Measurements from ENCODE around the gene TCP11.
A peak's percentile ranks its signal among the peaks of the same experiment; 100 is the strongest.
"Not testable (repeated sequence)": the region's sequence is repeated elsewhere in the genome, so short reads cannot be mapped to it uniquely, and the experiment has no call there.

The TCP11 gene

GRCh38 chr6:35146453-35146852 is 5.3 kb upstream of the TCP11 start:
- no peak for DNase-seq (ENCODE audit: low read depth)

- no peak for DNase-seq (ENCODE audit: low read depth)
These were observed 4.6 kb upstream of the TCP11 start for GRCh38 chr6:35145757-35146156.

- DNase-seq (ENCODE audit: low read depth): no peak
These were observed 1.7 kb upstream of the TCP11 start for GRCh38 chr6:35142588-35143569.

DNA sequence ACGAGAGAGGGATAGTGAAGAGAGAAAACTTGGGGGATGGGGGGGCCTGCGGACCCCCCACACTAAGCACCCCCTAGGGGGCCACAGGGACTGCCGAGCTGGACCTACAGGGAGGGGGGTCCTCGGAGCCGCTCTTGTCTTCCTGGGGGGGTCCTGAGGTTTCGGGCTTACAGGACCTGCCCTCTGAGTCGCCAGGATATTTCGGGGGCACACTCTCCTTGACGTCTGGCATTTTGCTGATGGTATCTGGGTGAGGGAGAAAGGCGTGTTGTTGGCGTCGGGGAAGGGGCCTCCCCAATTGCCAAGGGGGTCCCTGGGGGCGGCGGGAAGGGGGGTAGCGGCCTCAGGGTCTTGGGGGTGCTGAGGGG is 516 bp downstream of the TCP11 start:
- no peak for DNase-seq (ENCODE audit: low read depth)

- DNase-seq (ENCODE audit: low read depth): peak; percentile 11
These were observed 1.1 kb downstream of the TCP11 start for GRCh38 chr6:35139924-35140638.

GRCh38 chr6:35139470-35139869 is 1.7 kb downstream of the TCP11 start:
- DNase-seq (ENCODE audit: low read depth): no peak

DNA sequence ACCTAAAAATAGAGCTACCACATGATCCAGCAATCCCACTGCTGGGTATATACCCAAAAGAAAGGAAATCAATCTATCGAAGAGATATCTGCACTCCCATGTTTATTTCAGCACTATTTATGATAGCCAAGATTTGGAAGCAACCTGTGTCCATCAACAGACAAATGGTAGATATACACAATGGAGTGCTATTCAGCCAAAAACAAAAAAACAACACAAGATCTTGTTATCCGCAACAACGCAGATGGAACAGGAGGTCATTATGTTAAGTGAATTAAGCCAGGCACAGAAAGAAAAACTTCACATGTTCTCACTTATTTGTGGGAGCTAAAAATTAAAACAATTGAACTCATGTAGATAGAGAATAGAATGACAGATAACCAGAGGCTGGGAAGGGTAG is 2.9 kb downstream of the TCP11 start:
- not testable (repeated sequence) for DNase-seq (ENCODE audit: low read depth)

DNA sequence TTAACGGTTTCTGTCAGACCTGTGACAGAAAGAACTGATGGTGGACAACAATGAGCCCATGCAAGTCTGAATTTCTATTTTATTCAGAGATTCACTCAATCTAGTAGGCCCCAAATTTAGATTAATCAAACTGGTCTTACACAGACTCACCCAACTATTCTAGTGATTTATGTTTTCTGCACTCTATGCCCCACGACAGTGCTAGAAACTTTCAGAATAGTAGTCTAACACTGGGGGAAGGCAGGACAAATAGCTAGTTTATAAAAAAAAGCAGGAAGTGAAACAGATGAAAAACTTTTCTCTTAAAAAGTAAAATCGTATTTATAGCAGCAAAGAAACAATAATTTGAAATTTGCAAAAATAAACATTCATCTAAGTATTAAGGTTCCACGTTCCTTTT is 5.0 kb downstream of the TCP11 start:
- no peak for DNase-seq (ENCODE audit: low read depth)

DNA sequence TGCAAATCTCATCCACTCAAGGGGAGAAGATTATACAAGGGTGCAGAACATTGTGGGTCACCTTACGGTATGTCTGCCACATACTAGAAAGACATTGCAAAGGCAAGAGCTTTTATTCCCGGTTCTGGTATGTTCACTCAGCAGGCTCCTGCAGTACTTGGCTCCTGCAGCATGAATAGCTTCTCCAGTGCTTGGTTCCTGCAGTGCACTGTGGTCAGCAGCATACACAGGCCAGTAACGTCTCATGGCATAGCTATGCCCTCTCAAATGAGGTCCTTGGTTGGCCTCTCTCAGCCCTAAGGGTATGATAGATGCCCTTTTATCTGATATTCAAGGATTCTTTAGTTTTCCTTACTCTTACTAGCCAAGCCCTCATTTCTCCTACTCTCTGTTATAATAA is 12.6 kb downstream of the TCP11 start:
- no peak for DNase-seq (ENCODE audit: low read depth)

- DNase-seq (ENCODE audit: low read depth): no peak
These were observed 13.1 kb downstream of the TCP11 start for GRCh38 chr6:35128042-35128441.

DNA sequence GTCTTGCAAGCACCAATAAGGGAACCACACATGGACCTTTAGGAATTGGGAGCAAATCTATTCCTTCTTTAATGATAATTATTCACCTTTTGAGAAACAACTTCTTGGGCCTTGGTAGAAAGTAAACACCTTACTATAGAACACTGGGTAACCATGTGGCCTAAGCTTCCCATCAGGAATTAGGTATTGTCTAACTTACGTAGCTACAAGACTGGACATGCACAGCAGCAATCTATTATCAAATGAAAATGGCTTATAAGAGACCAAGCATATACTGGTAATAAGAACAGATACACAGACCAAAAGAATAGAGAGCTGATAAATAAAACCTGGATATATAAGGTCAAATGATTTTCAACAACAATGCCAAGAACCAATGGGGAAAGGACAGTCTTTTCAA is 16.8 kb downstream of the TCP11 start:
- DNase-seq (ENCODE audit: low read depth): no peak

DNA sequence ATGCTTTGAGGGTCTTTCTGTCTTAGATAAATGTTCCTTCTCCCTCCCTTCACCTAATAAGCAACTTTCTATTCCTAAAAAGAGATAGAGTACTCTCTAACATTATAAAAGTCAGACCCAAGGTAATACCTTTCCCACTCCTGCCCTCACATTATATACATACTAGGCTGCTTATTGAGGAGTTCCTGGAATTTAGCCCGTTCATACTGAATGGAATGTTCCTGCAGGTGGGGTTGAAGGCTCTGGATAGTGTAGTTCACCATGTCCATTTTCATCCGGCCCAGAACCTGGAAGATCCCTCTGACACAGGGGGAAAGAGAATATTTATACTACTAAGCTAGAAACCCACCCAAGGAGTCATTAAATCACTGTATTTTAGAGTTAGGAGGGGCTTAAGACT is 20.4 kb downstream of the TCP11 start:
- no peak for DNase-seq (ENCODE audit: low read depth)

GRCh38 chr6:35108309-35108885 is 32.7 kb downstream of the TCP11 start:
- no peak for DNase-seq (ENCODE audit: low read depth)

- not testable (repeated sequence) for DNase-seq (ENCODE audit: low read depth)
These were observed 33.4 kb downstream of the TCP11 start for GRCh38 chr6:35107761-35108160.

GRCh38 chr6:35107208-35107607 is 33.9 kb downstream of the TCP11 start:
- not testable (repeated sequence) for DNase-seq (ENCODE audit: low read depth)

DNA sequence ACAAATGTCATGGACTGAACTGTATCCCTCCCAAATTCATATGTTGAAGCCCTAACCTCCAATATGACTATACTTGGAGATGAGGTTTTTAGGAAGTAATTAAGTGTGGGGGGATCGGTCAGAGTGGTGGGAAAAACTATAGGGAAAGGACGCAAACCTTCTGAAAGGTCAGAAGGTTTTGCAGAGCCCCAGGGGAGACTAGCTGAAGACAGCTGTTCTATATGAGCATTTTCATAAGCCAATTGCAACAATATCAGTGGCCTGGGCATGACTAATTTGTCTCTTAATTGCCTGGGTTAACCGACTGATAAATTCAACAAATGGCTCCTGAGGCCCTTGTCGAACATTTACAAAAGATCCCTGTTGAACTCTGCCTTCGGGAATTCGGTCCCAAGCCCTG is 35.1 kb downstream of the TCP11 start:
- not testable (repeated sequence) for DNase-seq (ENCODE audit: low read depth)

DNA sequence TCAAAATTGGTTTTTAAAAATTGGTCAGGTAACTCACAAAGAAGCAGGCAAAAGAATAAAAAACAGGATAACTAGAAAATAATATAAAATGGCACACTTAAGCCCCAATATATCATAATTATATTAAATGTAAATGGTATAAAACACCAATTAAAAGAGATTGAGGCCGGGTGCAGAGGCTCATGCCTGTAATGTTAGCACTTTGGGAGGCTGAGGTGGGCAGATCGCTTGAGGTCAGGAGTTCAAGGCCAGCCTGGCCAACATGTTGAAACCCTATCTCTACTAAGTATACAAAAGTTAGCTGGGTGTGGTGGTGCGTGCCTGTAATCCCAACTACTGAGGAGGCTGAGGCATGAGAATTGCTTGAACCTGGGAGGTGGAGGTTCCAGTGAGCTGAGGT is 36.1 kb downstream of the TCP11 start:
- no peak for DNase-seq (ENCODE audit: low read depth)

DNA sequence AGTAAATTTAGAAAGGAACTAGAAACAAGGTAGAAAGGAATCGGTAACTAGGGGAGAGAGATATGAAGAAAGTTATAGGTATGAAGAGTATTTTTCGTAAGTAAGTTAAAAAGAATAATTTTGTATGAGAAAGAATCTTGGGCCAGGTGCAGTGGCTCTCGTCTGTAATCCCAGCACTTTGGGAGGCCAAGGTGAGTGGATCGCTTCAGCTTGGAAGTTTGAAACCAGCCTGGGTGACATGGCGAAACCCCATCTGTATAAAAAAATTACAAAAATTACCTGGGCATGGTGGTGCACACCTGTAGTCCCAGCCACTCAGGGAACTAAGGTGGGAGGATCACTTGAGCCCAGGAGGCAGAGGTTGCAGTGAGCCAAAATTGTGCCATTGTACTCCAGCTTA is 42.0 kb downstream of the TCP11 start:
- no peak for DNase-seq (ENCODE audit: low read depth)

GRCh38 chr6:35096129-35096862 is 44.8 kb downstream of the TCP11 start:
- no peak for DNase-seq (ENCODE audit: low read depth)

DNA sequence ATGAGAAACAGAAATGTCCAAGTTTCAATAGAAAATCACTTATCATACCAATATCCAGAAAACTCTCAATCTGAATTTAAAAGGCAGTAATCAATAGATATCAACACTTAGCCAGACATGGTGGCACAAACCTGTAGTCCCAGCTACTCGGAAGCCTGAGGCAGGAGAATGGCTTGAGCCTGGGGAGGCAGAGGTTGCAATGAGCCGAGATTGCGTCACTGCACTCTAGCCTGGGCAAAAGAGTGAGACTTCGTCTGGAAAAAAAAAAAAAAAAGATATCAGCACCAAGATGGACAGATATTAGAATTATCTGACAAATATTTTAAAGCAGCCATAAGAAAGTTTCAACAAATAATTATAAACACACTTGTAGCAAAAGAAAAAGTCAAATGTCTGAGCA is 47.0 kb downstream of the TCP11 start:
- DNase-seq (ENCODE audit: low read depth): no peak

DNA sequence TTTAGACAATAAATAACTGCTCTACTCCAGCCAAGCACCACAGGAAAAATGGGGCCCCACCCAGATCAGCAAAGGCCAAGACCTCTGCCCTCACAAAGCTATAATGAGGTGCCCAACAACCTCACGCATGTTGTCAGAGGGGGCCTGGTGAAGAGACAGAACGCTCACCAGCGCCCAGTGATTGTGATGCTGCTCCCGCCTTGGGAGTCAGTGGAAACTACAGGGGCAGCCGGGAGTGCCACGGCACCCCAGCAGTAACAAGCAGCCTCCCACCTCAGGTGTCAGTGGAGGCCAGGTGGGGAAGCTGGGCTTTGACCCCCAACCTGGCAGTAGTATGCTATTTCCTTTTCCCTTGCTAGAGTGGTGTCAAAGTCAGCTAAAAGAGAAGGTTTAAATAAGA is 47.4 kb downstream of the TCP11 start:
- DNase-seq (ENCODE audit: low read depth): no peak

GRCh38 chr6:35093118-35093445 is 48.1 kb downstream of the TCP11 start:
- no peak for DNase-seq (ENCODE audit: low read depth)
